Stimulated activated CD4-positive, alpha-beta T cell treated with anti-CD3 and anti-CD28 coated beads, Interleukin-1b, Interleukin-23, amount 100 ng/mL, for 24 hours (primary cell): ENCODE measurements around the gene CCDC7.
"Not testable (repeated sequence)": the region's sequence is repeated elsewhere in the genome, so short reads cannot be mapped to it uniquely, and the experiment has no call there.

Source experiments
- DNase-seq, 4 experiments: peaks; one replicate each; pipeline ENCODE4 v3.0.0-alpha.2; 2020; ENCODE audit warnings: low read depth in 4 of 4, low spot score in 1 of 4

The CCDC7 gene

DNA sequence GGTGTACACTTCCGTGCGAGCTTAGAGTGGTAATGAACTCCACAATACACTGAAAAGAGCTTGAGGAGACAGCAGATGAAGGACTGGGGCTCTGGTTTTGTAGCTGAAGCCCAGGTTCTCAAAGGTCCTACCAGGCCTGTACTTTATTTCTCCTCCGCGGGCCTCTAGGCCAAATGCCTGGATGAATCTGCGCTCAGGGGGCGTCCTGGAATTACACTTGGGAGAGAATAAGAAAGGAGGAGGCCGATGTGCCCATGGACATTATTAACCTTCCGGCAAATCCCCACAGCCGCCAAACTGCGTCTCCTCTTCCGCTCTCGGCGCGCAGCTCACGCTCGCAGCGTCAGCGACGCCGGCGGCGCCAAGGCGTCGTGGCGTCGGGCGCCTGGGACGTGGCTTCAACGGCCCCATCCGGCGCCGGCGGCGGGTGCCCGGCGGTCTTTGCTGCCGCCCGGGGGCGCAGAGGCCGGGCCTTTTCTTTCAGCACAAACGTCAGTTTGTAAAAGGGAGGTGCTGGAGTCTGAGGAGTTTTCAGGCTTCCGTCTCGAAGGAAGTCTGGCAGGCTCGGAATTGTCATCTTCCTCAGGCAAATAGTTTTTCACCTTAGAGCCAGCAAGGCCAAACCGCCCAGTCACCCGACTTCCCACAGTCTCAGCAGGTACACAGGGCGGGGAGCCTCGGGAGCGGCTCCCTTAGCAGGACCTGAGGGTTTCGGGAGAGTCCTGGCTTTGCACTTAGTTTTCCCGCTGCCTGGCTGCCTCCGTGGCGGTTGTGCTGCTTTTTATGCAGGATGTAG, at the start of gene CCDC7:
Gene CCDC7, plus strand, starts transcription at position 401 of the 796 bp plus-strand sequence. CDS start 5,503 bp downstream, outside the sequence.
- DNase-seq = peak; percentile 55 to 77 (median 68)

DNA sequence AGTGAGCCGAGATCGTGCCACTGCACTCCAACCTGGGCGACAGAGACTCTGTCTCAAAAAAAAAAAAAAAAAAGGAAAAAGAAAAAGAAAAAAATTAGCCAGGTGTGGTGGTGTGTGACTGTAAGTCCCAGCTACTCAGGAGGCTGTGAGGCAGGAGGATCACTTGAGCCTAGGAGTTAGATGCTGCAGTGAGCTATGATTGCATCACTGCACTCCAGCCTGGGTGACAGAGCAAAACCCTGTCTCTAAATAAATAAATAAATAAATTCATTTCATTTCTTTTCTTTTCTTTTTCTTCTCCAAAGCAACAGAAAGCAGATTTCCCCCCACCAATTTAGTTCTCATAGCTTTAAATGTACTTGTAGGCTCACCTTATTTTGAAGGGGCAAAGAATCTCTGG, 48.8 kb upstream of the CCDC7 start:
- DNase-seq = not testable (repeated sequence)

DNA sequence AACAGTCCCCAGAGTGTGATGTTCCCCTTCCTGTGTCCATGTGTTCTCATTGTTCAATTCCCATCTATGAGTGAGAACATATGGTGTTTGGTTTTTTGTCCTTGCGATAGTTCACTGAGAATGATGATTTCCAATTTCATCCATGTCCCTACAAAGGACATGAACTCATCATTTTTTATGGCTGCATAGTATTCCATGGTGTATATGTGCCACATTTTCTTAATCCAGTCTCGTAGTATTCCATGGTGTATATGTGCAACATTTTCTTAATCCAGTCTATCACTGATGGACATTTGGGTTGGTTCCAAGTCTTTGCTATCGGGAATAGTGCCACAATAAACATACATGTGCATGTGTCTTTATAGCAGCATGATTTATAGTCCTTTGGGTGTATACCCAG, 46.2 kb upstream of the CCDC7 start:
- DNase-seq = not testable (repeated sequence)

DNA sequence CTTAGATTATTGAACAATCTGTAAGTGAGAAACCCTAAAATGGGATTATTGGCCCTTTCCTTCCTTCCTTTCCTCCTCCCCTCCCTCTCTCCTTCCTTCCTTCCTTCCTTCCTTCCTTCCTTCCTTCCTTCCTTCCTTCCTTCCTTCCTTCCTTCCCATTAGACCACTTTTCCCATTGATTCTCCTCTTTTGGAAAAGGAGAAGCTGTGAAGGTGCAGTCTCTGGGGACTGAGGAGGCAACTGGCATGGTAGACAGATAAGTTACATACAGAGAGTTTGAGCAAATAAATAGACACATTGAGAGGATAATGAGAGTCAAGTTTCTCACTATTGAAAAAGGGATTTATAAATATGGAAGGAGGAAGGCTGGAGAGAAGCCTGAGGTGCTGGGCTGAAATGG, 45.0 kb upstream of the CCDC7 start:
- DNase-seq = no peak

DNA sequence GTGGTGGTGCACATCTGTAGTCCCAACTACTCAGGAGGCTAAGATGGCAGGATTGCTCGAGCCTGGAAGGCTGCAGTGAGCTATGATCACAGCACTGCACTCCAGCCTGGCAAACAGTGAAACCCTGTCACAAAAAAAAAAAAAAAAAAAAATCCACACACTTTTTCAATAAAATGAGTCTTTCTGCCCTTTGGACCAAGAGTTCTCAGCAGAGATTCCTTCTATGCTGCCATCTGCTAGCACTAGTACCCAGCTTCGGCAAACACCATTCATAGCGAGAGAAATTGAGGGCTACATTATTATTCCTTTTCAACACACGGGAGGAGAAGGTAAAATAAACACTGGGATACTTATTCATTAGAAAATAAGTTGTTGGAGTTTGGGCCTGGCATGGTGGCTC, 43.4 kb upstream of the CCDC7 start:
- DNase-seq = no peak

DNA sequence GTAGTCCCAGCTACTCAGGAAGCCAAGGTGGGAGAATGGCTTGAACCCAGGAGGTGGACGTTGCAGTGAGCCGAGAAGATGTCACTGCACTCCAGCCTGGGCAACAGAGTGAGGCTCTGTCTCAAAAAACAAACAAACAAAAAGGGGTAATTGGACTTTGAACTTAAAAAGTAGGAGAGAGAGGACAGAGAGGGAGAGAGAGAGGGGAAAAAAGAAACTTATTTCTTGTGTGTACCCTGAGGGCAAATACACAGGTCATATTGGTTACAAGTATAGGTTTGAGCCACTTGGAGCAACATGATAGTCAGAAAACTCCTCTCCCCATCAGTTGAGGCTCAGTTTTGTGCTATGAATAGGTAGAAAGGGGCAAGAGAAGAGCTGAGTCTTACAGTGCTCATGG, 42.8 kb upstream of the CCDC7 start:
- DNase-seq = no peak

DNA sequence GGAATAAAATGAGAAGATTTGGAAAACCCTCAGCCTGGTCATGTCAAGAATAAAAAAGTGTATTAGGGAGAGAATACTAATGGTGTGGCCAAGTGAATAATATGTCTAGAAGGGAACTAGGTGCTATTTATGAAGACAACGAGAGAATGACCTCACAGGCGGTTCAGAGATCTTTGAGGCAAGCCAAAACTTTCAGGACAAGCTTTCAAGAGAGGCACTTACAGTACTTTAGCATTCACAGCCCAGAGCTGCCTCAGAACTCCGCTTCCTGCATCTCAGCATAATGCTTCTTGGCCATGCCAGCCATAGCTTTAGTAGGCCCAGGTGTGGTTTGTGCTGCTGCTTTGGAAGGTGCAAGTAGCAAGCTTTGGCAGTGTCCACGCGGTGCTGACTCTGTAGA, 37.2 kb upstream of the CCDC7 start:
- DNase-seq = no peak

DNA sequence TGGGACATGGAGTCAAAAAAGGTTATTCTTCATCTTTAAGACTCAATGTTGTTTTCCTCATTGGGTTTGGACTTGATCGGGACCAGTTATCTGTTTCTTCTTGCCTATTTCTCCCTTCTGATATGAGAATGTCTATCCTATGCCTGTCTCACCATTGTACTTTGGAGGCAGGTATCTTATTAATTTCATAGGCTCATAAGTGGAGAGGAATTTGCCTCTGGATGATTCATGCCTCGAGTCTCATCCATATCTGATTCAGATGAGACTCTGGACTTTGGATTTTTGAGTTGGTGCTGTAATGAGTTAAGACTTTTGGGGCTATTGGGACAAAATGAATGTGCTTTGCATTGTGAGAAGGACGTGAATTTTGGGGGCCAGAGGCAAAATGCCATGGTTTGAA, 36.2 kb upstream of the CCDC7 start:
- DNase-seq = no peak

DNA sequence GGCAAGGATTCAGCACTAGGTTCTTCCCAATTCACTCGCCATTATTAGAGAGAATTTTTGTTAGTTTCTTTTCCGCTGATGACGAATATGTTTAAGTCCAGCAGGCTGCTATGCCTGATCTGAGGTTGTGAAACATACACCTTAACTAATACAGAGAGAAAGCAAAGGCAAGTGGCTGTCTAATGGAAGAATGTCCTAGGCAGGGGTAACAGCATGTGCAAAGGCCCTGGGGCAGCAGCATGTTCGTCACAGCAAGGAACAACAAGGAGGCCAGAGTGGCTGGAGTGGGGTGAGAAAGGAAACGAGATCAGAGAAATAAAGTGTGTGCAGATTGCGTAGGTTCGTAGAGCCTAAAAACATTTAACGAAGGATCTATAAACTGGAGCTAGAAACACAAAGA, 35.4 kb upstream of the CCDC7 start:
- DNase-seq = no peak

DNA sequence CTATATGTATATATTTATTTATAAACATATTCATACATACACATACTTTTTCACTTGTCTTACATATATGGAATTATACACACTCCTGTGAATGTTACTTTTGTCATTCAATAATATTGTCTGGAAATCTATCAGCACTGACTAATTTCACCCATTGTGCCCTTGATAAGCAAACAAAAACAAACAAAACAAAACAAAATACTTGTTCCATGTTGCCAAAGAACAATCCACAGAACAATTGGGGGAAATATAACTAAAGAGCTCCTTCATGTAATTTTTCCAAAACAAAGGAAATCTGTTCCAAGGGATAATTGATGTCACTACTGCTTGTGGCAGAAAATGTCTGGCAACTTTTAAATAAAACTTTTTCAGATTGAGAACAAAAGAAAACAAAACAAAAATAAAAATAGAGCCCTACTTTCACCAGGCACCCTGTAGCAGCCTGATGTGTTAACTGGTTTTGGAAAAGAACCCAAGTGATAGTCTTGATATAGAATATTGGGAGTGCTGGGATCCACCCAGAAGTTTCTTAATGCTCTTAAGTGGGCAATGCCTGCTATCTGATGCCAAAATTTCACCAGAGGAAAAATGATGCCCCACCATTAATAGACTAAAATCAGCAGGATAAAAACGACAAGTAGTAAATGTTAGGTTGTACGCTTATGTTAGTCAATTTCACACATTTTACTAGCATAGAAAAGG, 34.0 kb upstream of the CCDC7 start:
- no peak for DNase-seq

DNA sequence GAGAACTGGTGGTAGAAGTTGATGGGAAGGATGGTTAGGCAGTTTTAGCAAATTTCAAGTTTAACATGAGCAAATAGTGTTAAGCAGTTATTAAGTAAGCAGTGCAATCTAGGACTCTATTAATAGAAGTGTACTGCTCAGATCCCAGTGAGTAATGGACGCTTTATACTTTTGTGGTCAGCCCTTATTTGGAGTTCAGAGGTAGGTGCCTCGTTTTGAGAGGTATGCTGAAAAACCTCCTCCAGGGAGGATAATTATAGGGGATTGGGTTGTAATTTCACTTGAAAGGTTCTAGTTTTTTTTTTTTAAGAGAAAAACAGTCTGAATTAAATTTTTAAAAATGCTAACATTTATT, 33.5 kb upstream of the CCDC7 start:
- no peak for DNase-seq

DNA sequence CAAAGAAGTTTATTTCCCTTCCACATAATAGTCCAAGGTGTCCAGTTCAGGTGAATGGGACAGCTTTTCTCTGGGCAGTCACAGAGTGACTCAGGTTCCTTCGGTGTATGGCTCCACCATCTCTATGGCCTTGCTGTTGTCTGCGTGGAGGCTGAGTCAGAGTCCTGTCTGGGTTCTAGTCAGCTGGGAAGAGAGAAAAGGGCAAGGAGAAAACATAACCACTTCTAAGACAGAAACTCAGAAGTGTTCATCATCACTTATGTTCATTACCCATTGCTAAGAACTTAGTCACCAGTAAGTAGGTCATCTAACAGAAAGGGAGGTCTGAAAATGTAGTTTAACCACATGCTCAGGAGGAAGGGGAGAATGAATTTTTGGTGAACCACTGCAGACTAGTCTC, 32.4 kb upstream of the CCDC7 start:
- DNase-seq = peak in 3 of 4 experiments; percentile 10 to 47 (median 26)

DNA sequence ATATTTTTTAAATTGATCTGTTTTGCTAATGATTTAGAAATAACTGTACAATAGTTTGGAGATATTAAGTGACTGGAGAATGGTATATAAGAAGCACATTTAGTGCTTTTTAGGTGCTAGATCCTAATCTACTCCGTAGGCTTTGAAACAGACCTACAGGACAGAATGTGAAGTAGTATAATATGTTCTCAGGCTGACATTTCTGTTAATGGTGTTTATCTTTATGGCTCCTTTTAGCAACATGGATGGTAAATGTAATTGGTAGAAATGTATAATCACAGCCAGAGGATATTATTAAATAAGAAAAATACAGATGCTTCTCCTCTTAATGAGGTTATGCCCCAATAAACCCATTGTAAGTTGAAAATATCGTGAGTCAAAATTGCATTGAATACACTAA, 30.6 kb upstream of the CCDC7 start:
- DNase-seq = no peak

DNA sequence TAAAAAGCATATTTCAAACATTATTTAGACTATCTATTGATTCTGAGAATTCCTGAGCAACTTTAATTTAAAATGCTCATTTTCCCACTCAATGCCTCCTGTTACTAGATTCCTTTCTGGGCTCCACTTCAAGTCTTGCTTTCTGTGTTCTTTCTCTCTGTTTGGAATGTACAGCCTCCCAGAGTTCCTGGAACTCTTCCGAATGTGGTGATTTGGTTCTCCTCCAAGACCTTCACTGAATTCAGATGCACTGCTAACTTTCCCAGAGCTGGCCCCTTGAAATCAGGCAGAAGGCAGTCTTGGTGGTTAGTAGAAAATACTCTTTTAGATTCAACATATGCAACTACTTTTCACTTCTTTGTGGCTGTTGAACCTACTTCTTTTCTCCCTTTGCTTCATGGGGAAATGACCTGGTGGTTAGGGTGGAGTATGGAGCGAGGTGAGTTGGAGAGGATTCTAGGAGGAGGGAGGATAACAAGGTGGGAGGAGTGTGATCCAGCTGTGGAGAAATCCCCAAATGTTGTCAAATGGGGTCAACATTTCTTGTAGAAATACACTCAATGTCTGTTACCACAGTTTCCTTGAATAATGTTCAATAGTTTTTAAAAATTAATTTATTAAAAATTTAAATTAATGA, 27.9 kb upstream of the CCDC7 start:
- DNase-seq = no peak

DNA sequence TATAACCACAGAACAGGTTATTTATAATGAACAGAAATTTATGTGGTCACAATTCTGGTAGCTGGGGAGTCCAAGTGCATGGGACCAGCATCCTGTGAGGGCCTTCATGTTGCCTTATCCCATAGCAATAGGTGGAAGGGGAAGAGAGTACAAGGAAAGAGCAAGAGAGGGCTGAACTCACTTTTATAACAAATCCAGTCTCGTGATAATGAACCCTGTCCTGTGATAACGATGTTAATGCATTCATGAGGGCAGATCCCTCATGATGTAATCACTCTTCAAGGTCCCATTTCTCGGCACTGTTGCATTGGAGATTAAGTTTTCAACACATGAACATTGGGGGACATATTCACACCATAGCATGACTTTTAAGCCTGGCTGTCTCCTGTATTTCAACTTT, 27.4 kb upstream of the CCDC7 start:
- no peak for DNase-seq

DNA sequence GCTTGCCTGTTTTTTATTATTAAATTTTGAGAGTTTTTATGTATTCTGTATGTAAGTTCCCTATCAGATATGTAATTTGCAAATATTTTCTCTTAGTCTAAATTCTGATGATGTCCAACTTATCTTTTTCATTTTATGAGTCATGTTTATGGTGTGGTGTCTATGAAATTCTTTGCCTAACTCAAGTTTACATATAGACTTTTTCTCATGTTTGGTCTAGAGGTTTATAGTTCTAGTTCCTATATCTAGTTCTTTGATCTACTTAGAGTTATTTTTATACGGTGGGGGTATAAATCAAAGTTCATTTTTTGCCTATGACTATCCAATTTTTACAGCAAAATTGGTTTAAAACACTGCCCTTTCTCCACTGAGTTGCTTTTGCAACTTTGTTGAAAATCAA, 26.3 kb upstream of the CCDC7 start:
- no peak for DNase-seq

DNA sequence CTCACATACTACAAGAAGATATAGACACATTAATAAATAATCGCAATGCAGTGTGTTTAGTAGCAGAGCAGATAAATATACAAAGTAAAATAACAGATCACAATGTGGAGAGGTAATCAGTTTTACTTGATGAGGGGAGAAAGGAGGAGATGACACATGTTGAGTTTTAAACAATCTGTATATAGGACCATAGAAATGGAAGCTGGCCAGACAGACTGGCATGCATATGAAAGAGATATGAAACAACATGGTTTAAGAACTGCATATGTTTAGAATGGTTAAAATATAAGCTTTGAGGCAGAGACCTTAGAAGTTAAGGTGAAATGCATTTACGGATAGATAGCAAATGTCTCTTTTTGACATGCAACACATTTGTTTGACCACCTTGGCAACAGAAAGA, 19.8 kb upstream of the CCDC7 start:
- DNase-seq = no peak

DNA sequence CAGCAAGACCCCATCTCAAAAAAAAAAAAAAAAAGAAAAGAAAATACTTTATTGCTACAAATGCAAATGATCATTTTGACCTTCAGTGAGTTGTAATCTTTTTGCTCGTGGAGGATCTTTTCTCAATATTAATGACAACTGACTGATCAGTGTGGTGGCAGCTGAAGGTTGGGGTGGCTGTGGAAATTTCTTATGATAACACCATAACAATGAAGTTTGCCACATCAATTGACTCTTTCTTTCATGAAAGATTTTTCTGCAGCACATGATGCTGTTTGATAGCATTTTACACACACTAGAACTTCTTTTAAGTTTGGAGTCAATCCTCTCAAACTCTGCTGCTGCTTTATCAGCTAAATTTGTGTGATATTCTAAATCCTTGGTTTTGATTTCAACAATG, 12.4 kb upstream of the CCDC7 start:
- no peak for DNase-seq

DNA sequence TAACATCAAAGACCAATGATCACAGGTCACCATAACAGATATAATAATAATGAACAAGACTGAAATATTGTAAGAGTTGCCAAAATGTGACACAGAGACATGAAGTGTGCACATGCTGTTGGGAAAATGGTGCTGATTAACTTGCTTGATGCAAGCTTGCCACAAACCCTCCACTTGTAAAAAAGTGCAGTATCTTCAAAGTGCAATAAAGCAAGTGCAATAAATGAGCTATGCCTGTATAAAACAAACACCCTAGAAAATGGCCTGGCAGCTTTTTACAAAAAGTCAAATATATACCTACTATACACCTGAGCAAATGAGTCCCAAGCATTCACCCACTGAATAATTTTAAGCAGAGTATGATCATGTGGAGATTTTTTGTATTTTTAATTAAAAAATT, 9.7 kb upstream of the CCDC7 start:
- DNase-seq = no peak

DNA sequence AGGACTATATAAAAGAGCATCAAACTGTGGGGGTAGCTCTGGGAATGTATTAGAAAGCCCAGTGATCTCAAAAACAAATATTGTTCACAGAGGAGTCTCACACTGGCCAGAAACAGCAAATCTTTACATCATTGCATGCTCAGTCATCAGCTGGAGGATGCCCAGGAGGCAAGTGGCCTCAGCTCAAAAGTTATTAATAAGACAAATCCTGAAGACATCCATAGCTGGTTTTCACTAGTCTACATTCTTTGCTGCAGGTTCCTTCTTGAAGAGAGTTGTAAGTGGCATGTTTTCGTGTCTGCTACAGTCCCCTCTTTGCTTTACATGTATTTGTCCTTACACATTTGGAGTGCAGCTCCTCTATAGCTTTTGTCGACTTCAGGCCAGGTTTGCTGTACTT, 8.6 kb upstream of the CCDC7 start:
- no peak for DNase-seq

DNA sequence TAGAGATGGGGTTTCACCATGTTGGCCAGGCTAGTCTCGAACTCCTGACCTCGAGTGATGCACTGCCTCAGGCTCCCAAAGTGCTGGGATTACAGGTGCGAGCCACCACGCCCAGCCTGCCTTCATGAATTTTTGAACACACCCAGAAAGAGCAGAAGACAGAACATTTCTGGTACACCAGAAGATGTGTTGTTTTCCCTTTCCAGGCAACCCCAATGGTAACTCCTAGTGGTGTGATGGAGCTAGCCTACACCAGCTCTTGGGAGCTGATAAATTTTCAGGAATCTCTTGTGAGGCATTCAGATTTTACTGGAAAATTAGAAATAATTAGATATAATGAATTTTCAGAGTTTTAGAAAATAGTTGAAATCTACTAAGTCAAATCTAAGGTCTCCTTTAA, 904 bp upstream of the CCDC7 start:
- DNase-seq = no peak
